GM23338 (cell line): ENCODE measurements around the gene BRK1. TPM values are rescaled to one million over a fixed set of nuclear protein-coding genes. Genes with fewer than 3 reads are reported as not detected.

Experiments
- ATAC-seq: fragments of 200-7000 bp; cut with Tn5 transposase; 3 replicates; pipeline ENCODE4 v1.9.1; 2020
- DNase-seq: peaks from one replicate; pipeline ENCODE4 v3.0.0-alpha.2; 2015; ENCODE audit warnings: low spot score
- H2AFZ ChIP-seq: fragments of 200-600 bp; sonication (generic); 2 replicates; pipeline ENCODE4 v1.8.0; 2016; ENCODE audit warnings: antibody characterized with exemption, mild to moderate bottlenecking, moderate library complexity
- H3F3A ChIP-seq: fragments of 200-600 bp; sonication (generic); replicated peaks from 2 replicates; pipeline ENCODE4 v1.8.0; 2017; ENCODE audit warnings: antibody characterized with exemption, mixed run types, low read depth
- H3K27ac ChIP-seq: fragments of 200-600 bp; sonication (generic); 2 replicates; pipeline ENCODE4 v1.6.1; 2016; ENCODE audit warnings: low read depth
- H3K27me3 ChIP-seq: fragments of 200-600 bp; sonication (generic); 2 replicates; pipeline ENCODE4 v1.8.0; 2016; ENCODE audit warnings: mild to moderate bottlenecking, mixed run types, moderate library complexity; ENCODE audit not compliant: insufficient read depth
- H3K36me3 ChIP-seq: fragments of 200-600 bp; sonication (generic); 2 replicates; pipeline ENCODE4 v1.8.0; 2016; ENCODE audit warnings: mild to moderate bottlenecking; ENCODE audit not compliant: insufficient read depth
- H3K4me1 ChIP-seq: fragments of 200-600 bp; sonication (generic); 2 replicates; pipeline ENCODE4 v1.8.0; 2016; ENCODE audit warnings: mild to moderate bottlenecking, moderate library complexity; ENCODE audit not compliant: insufficient read depth
- H3K4me2 ChIP-seq: fragments of 200-600 bp; sonication (generic); 2 replicates; pipeline ENCODE4 v1.7.1; 2017; ENCODE audit warnings: mixed run types
- H3K4me3 ChIP-seq: fragments of 200-600 bp; sonication (generic); 2 replicates; pipeline ENCODE4 v1.6.1; 2016; ENCODE audit warnings: mixed run types
- H3K79me2 ChIP-seq: fragments of 200-600 bp; sonication (generic); replicated peaks from 2 replicates; pipeline ENCODE4 v1.8.0; 2017; ENCODE audit warnings: mild to moderate bottlenecking; ENCODE audit not compliant: insufficient read depth
- H3K9me2 ChIP-seq: fragments of 200-600 bp; sonication (generic); 2 replicates; pipeline ENCODE4 v1.8.0; 2017; ENCODE audit not compliant: insufficient read depth
- H4K20me1 ChIP-seq: fragments of 200-600 bp; sonication (generic); replicated peaks from 2 replicates; pipeline ENCODE4 v1.8.0; 2017; ENCODE audit warnings: mild to moderate bottlenecking; ENCODE audit not compliant: insufficient read depth
- H3K27ac Mint-ChIP-seq: 2 replicates; pipeline ENCODE4 v1.8.0; 2020; ENCODE audit warnings: inconsistent platforms, mild to moderate bottlenecking, moderate library complexity, mixed read lengths
- H3K27me3 Mint-ChIP-seq: 3 replicates; pipeline ENCODE4 v1.8.0; 2022; ENCODE audit warnings: low read depth, mild to moderate bottlenecking, moderate library complexity, mixed read lengths, inconsistent platforms; ENCODE audit not compliant: insufficient read depth, poor library complexity
- H3K36me3 Mint-ChIP-seq: 3 replicates; pipeline ENCODE4 v1.8.0; 2021; ENCODE audit warnings: low read depth, mild to moderate bottlenecking, inconsistent platforms, moderate library complexity, mixed read lengths
- H3K4me1 Mint-ChIP-seq: 3 replicates; pipeline ENCODE4 v1.8.0; 2020; ENCODE audit warnings: mild to moderate bottlenecking, inconsistent platforms, mixed read lengths
- H3K4me3 Mint-ChIP-seq: 3 replicates; pipeline ENCODE4 v1.8.0; 2021; ENCODE audit warnings: moderate library complexity, mild to moderate bottlenecking, inconsistent platforms, mixed read lengths
- H3K9me3 Mint-ChIP-seq: 3 replicates; pipeline ENCODE4 v1.8.0; 2020; ENCODE audit warnings: moderate library complexity, mild to moderate bottlenecking, inconsistent platforms, mixed read lengths
- CREB1 ChIP-seq: fragments of 250-450 bp; sonication (Bioruptor Pico); IDR thresholded peaks from 2 replicates; pipeline ENCODE4 v1.5.0; 2020; ENCODE audit warnings: low read depth, mild to moderate bottlenecking, moderate library complexity
- CTCF ChIP-seq, 2 experiments: fragments of 200-600 bp in 1 of 2; sonication (generic) in 1 of 2; conservative IDR thresholded peaks; 2 replicates each; pipeline versions ENCODE4 v1.5.1 to v1.6.1; 2016 to 2017; ENCODE audit warnings: antibody characterized with exemption in 2 of 2, low read depth in 2 of 2, mild to moderate bottlenecking in 2 of 2, moderate library complexity in 1 of 2
- ETS1 ChIP-seq: IDR thresholded peaks from 2 replicates; pipeline ENCODE4 v1.6.1; 2016; ENCODE audit warnings: antibody characterized with exemption
- EZH2 ChIP-seq: fragments of 200-600 bp; sonication (generic); IDR thresholded peaks from one replicate; pipeline ENCODE4 v1.8.0; 2017; ENCODE audit warnings: antibody characterized with exemption, mild to moderate bottlenecking, low read depth; ENCODE audit not compliant: unreplicated experiment
- EZH2phosphoT487 ChIP-seq: fragments of 200-600 bp; sonication (generic); IDR thresholded peaks from one replicate; pipeline ENCODE4 v1.8.1; 2018; ENCODE audit warnings: antibody characterized with exemption; ENCODE audit not compliant: unreplicated experiment
- NANOG ChIP-seq: IDR thresholded peaks from 2 replicates; pipeline ENCODE4 v1.6.1; 2016; ENCODE audit warnings: antibody characterized with exemption, borderline replicate concordance
- REST ChIP-seq: IDR thresholded peaks from one replicate; pipeline ENCODE4 v1.6.1; 2018; ENCODE audit warnings: antibody characterized with exemption; ENCODE audit not compliant: unreplicated experiment
- STAT1 ChIP-seq: IDR thresholded peaks from one replicate; pipeline ENCODE4 v1.6.1; 2016; ENCODE audit warnings: antibody characterized with exemption; ENCODE audit not compliant: unreplicated experiment
- ZNF331 ChIP-seq: fragments of 250-450 bp; sonication (Bioruptor Pico); IDR thresholded peaks from 2 replicates; pipeline ENCODE4 v1.5.0; 2020; ENCODE audit warnings: low read depth, mild to moderate bottlenecking, moderate library complexity
- polyA plus RNA-seq: library from polyadenylated mRNA; unstranded; fragments of >200 nt; fragmentation: Nextera tagmentation; extraction: Ambion mirVana; gene quantifications from 2 replicates; pipeline ENCODE4 v1.2.1, GENCODE V29; 2016
- total RNA-seq: library from RNA; depleted of rRNA; stranded (reverse); fragments of >200 nt; shearing (Covaris generic); gene quantifications from 2 replicates; pipeline ENCODE4 v1.2.3, GENCODE V29; 2014

BRK1 gene
- total and polyA plus RNA-seq, 2 experiments from 2014 or later = 130 to 165 TPM

- H3K4me1 ChIP-seq = no peaks in the 10 kb centered on the region
- H4K20me1 ChIP-seq = no peaks in the 10 kb centered on the region
- no peak overlapping the region for H3K4me3 ChIP-seq
- no peaks in the 10 kb centered on the region for H3F3A ChIP-seq
- H2AFZ ChIP-seq = no peak overlapping the region
- Mint-ChIP-seq H3K9me3 (peaks cover 25% of the 10 kb centered on the region), H3K27ac (no peak overlapping the region), H3K36me3 (peaks cover 13% of the 10 kb centered on the region), H3K4me1 (no peaks in the 10 kb centered on the region; the same call in 2 of the 3 replicates), H3K4me3 (no peak overlapping the region), H3K27me3 (peaks cover 11% of the 10 kb centered on the region)
- no peak overlapping the region for H3K4me2 ChIP-seq
- H3K79me2 ChIP-seq = no peaks in the 10 kb centered on the region
- ATAC-seq = no peak
- no peak overlapping the region for H3K27ac ChIP-seq
- H3K36me3 ChIP-seq = peaks cover 5% of the 10 kb centered on the region; the same call in 1 of the 2 replicates
- TF ChIP-seq CTCF (conservative IDR thresholded peaks at IDR 0.05; ENCODE audit: low read depth in 2 of 2) = no peak
- no peak for TF ChIP-seq EZH2
- no peak for DNase-seq
- H3K9me2 ChIP-seq = 0 out of 2 replicates have a peak, but pooled peaks cover 4% of the 10 kb centered on the region
- H3K27me3 ChIP-seq = no peaks in the 10 kb centered on the region
Observed at GRCh38 chr3:10170915-10171478, 55.5 kb downstream of the BRK1 start.

- DNase-seq = no peak
- Histone ChIP-seq H3K27ac (no peak overlapping the region), H3F3A (no peaks in the 10 kb centered on the region), H3K4me1 (no peaks in the 10 kb centered on the region), H3K79me2 (no peaks in the 10 kb centered on the region), H3K4me3 (no peak overlapping the region), H3K36me3 (peaks cover 5% of the 10 kb centered on the region; the same call in 1 of the 2 replicates), H3K9me2 (0 out of 2 replicates have a peak, but pooled peaks cover 4% of the 10 kb centered on the region), H2AFZ (no peak overlapping the region), H4K20me1 (no peaks in the 10 kb centered on the region), H3K4me2 (no peak overlapping the region), H3K27me3 (no peaks in the 10 kb centered on the region)
- ATAC-seq = no peak
- no peak overlapping the region for H3K4me3 Mint-ChIP-seq
- H3K9me3 Mint-ChIP-seq = peaks cover 23% of the 10 kb centered on the region
- no peak for TF ChIP-seq EZH2
- TF ChIP-seq EZH2phosphoT487 = no peak
- H3K36me3 Mint-ChIP-seq = peaks cover 13% of the 10 kb centered on the region
- H3K27ac Mint-ChIP-seq = no peak overlapping the region
- H3K4me1 Mint-ChIP-seq = no peaks in the 10 kb centered on the region; the same call in 2 of the 3 replicates
- H3K27me3 Mint-ChIP-seq = peaks cover 10% of the 10 kb centered on the region
Observed at GRCh38 chr3:10173095-10173925, 57.8 kb downstream of the BRK1 start.

GRCh38 chr3:10173926-10174435, 58.5 kb downstream of the BRK1 start:
- no peak for DNase-seq
- Mint-ChIP-seq H3K27ac (no peak overlapping the region; the same call in 1 of the 2 replicates), H3K9me3 (peaks cover 16% of the 10 kb centered on the region), H3K4me1 (no peaks in the 10 kb centered on the region; the same call in 2 of the 3 replicates), H3K36me3 (peaks cover 6% of the 10 kb centered on the region), H3K4me3 (no peak overlapping the region), H3K27me3 (peaks cover 4% of the 10 kb centered on the region)
- Histone ChIP-seq H3K79me2 (no peaks in the 10 kb centered on the region), H3K27me3 (no peaks in the 10 kb centered on the region), H3K9me2 (no peaks in the 10 kb centered on the region), H4K20me1 (no peaks in the 10 kb centered on the region), H2AFZ (no peak overlapping the region), H3K4me2 (no peak overlapping the region), H3K4me1 (no peaks in the 10 kb centered on the region), H3K27ac (no peak overlapping the region), H3K36me3 (peaks cover 5% of the 10 kb centered on the region; the same call in 1 of the 2 replicates), H3K4me3 (no peak overlapping the region), H3F3A (no peaks in the 10 kb centered on the region)
- ATAC-seq = no peak
- TF ChIP-seq STAT1 (no peak), EZH2phosphoT487 (no peak), CREB1 (CRISPR knock-in tag) (no peak), NANOG (no peak), ETS1 (no peak), ZNF331 (no peak), REST (no peak)
